ENCODE measurements around the gene MRPL2. TPM values are rescaled to one million over a fixed set of nuclear protein-coding genes. Genes with fewer than 3 reads are reported as not detected.

The MRPL2 gene
- total and polyA plus RNA-seq, 2 of the 8 experiments (the other 6 are each of a cell fraction or from before 2014, with no cell fraction given), result 58.7 to 99.9 TPM

- no peak overlapping the region for H4K91ac ChIP-seq (replicated peaks; ENCODE audit: insufficient read length, low read length)
- peaks cover 12 to 68% of the 10 kb centered on the region in 2 experiments for H3K79me2 ChIP-seq (ENCODE audit: control insufficient read depth in 1 of 2, insufficient read depth in 2 of 2, low read length in 2 of 2)
- no peak overlapping the region for H2BK5ac ChIP-seq (ENCODE audit: low read depth, low read length)
- TF ChIP-seq E2F6 (IDR thresholded peaks at IDR 0.05), result no peak
- TF ChIP-seq CREB1 (IDR thresholded peaks at IDR 0.05), result no peak
- TF ChIP-seq SUZ12 (IDR thresholded peaks at IDR 0.05; ENCODE audit: low read length), result no peak
- TF ChIP-seq NRF1 (IDR thresholded peaks at IDR 0.05; ENCODE audit: low read depth, low read length), result no peak
- TF ChIP-seq POU5F1 (IDR thresholded peaks at IDR 0.05; ENCODE audit: low read depth, low read length), result no peak
- no peak overlapping the region for H3K18ac ChIP-seq (ENCODE audit: extremely low read depth, low read length)
- H3K27ac ChIP-seq (ENCODE audit: low read depth, low read length), result no peak overlapping the region
- no peak overlapping the region for H3K9ac ChIP-seq (replicated peaks in 1 of 4; ENCODE audit: extremely low read depth in 1 of 4, low read depth in 3 of 4, low read length in 3 of 4)
- no peak overlapping the region for H4K5ac ChIP-seq (ENCODE audit: insufficient read length, low read depth, low read length)
- H3K4me3 ChIP-seq (ENCODE audit: extremely low read depth in 1 of 4, insufficient read depth in 2 of 4, low read depth in 3 of 4, low read length in 4 of 4), result no peak overlapping the region
- no peak overlapping the region for H3K4ac ChIP-seq (replicated peaks; ENCODE audit: insufficient read length, low read depth, low read length)
- no peak overlapping the region for H2BK120ac ChIP-seq (replicated peaks; ENCODE audit: low read depth, low read length)
- H3K56ac ChIP-seq (replicated peaks; ENCODE audit: insufficient read length, low read depth, low read length), result no peak overlapping the region
- H2AK5ac ChIP-seq (ENCODE audit: low read depth, low read length), result no peak overlapping the region
- no peaks in the 10 kb centered on the region; a peak in 1 of 8 replicates for H3K36me3 ChIP-seq (ENCODE audit: control insufficient read depth in 2 of 4, insufficient read depth in 4 of 4, low read length in 3 of 4)
- CTCF ChIA-PET (ENCODE audit: partially characterized antibody), result interaction anchor here (0.6 to 4.8 kb wide), 6 partner anchors 8 to 65 kb away, joined by 3 to 40 read pairs (median 3); no protein-coding TSS in a partner anchor
- 80% methylated on average over 2 of the region's 2 CpGs; no CpG with 5 or more reads in 1 of the 2 experiments for WGBS, 2 experiments (ENCODE audit: extremely low coverage in 1 of 2, insufficient coverage in 1 of 2, insufficient read length in 1 of 2, insufficient replicate concordance in 2 of 2, low coverage in 1 of 2, low lambda C conversion rate in 2 of 2, missing lambda C conversion rate in 1 of 2)
- no peak for FAIRE-seq
- no peak overlapping the region for H3K14ac ChIP-seq (ENCODE audit: insufficient read length)
- H3K79me1 ChIP-seq (ENCODE audit: low read depth, low read length), result peaks cover 16% of the 10 kb centered on the region
- no peak for DNase-seq (ENCODE audit: low read depth in 1 of 2, low spot score in 2 of 2)
- no peaks in the 10 kb centered on the region for H3K9me3 ChIP-seq (ENCODE audit: insufficient read depth in 2 of 2, low read depth in 1 of 2, low read length in 1 of 2)
- no peak overlapping the region for H2AFZ ChIP-seq (ENCODE audit: low read length)
- H3K23me2 ChIP-seq (ENCODE audit: low read depth, low read length), result peaks cover 10% of the 10 kb centered on the region; the same call in 1 of the 2 replicates
- peak overlapping the region in 1 of 2 experiments; percentile 68; a peak in 1 of 4 replicates for H3K4me2 ChIP-seq (ENCODE audit: insufficient read depth in 1 of 2, low read depth in 2 of 2, low read length in 2 of 2)
- H3K27me3 ChIP-seq (replicated peaks in 1 of 4; ENCODE audit: control insufficient read depth in 3 of 4, extremely low read depth in 1 of 4, insufficient read depth in 3 of 4, low read length in 3 of 4), result 0 out of 7 replicates have a peak, but pooled peaks cover 0 to 2% (median 0%) of the 10 kb centered on the region in 4 experiments
- no peak overlapping the region for H2BK20ac ChIP-seq (ENCODE audit: low read length)
- no peak overlapping the region for H4K8ac ChIP-seq (ENCODE audit: extremely low read depth, insufficient read depth, low read length)
- no peak overlapping the region for H3K23ac ChIP-seq (ENCODE audit: insufficient read length)
- H2BK15ac ChIP-seq (ENCODE audit: low read length), result no peak overlapping the region
- H3K4me1 ChIP-seq (replicated peaks in 1 of 4; ENCODE audit: control insufficient read depth in 3 of 4, insufficient read depth in 4 of 4, low read length in 3 of 4), result peaks cover 7 to 23% (median 13%) of the 10 kb centered on the region in 4 experiments; a peak in 6 of 7 replicates
- H2BK12ac ChIP-seq (ENCODE audit: low read depth, low read length), result no peak overlapping the region
- peaks cover 19 to 21% of the 10 kb centered on the region in 2 experiments for H4K20me1 ChIP-seq (replicated peaks in 1 of 2; ENCODE audit: control insufficient read depth in 1 of 2, insufficient read depth in 2 of 2, low read length in 2 of 2)
- POLR2A ChIA-PET (ENCODE audit: partially characterized antibody), result interaction anchor here (0.9 to 5.0 kb wide), 3 partner anchors 12 to 65 kb away, joined by 3 to 30 read pairs (median 5); partner anchors contain the start of genes KLC4 and MRPL2
These were observed 19.5 kb upstream of the MRPL2 start for GRCh38 chr6:43078691-43079090.
